Upper lobe of left lung (tissue), 6 donors: ENCODE measurements around the gene ASTN1. TPM values are rescaled to one million over a fixed set of nuclear protein-coding genes. Genes with fewer than 3 reads are reported as not detected.

Experiments
- ATAC-seq, 2 donors: fragments of 200-7000 bp; cut with Tn5 transposase; one replicate each; pipeline ENCODE4 v1.9.1; 2022; ENCODE audit warnings: mild to moderate bottlenecking in 2 of 2, moderate library complexity in 2 of 2; ENCODE audit not compliant: low FRiP score in 2 of 2
- DNase-seq, 2 donors: peaks; one replicate each; pipeline ENCODE4 v3.0.0-alpha.2; 2019 to 2020
- H3K27ac ChIP-seq, 4 donors: fragments of 200-600 bp; sonication (generic); one replicate each; pipeline ENCODE4 v1.5.1; 2016 to 2019
- H3K27me3 ChIP-seq, 4 donors: fragments of 200-600 bp; sonication (generic); one replicate each; pipeline ENCODE4 v1.5.1; 2017 to 2019
- H3K36me3 ChIP-seq, 4 donors: fragments of 200-600 bp; sonication (generic); one replicate each; pipeline ENCODE4 v1.5.1; 2016 to 2019
- H3K4me1 ChIP-seq, 4 donors: fragments of 200-600 bp; sonication (generic); one replicate each; pipeline ENCODE4 v1.5.1; 2018 to 2019
- H3K4me3 ChIP-seq, 4 donors: fragments of 200-600 bp; sonication (generic); one replicate each; pipeline ENCODE4 v1.5.1; 2017 to 2019; ENCODE audit warnings: mild to moderate bottlenecking in 2 of 4, moderate library complexity in 1 of 4
- H3K9me3 ChIP-seq, 4 donors: fragments of 200-600 bp; sonication (generic); one replicate each; pipeline ENCODE4 v1.5.1; 2018 to 2019
- CTCF ChIP-seq, 6 experiments: fragments of 450-650 bp in 4 of 6; fragments of 200-600 bp in 2 of 6; sonication (generic) in 2 of 6; IDR thresholded peaks; one replicate each; pipeline ENCODE4 v1.5.1; 2016 to 2019; ENCODE audit warnings: antibody characterized with exemption in 6 of 6
- EP300 ChIP-seq, 4 donors: sonication (generic); formaldehyde crosslinking; IDR thresholded peaks; one replicate each; pipeline ENCODE4 v1.5.1; 2017; ENCODE audit warnings: antibody characterized with exemption in 4 of 4, control low read depth in 2 of 4
- POLR2A ChIP-seq, 4 donors: fragments of 450-650 bp; IDR thresholded peaks; one replicate each; pipeline ENCODE4 v1.5.1; 2016 to 2017; ENCODE audit warnings: antibody characterized with exemption in 4 of 4, mild to moderate bottlenecking in 2 of 4
- POLR2AphosphoS5 ChIP-seq, 2 donors: sonication (generic); formaldehyde crosslinking; IDR thresholded peaks; one replicate each; pipeline ENCODE4 v1.5.1; 2017; ENCODE audit warnings: antibody characterized with exemption in 2 of 2
- WGBS, 2 donors: methylation state at CpG; one replicate each; pipeline ENCODE4 v1.1.5; 2017 to 2018; 5-methylcytosine and 5-hydroxymethylcytosine counted together
- total RNA-seq, 6 donors: library from RNA; depleted of rRNA in 4 of 6; stranded (reverse); fragments of >200 nt in 4 of 6; gene quantifications; one replicate each; pipeline versions ENCODE4 v1.1.0 to v1.2.1, GENCODE V29; 2016 to 2021
- donor health status: DM: no; HTN: no; CAD: no; lungs with moderate emphysema.
- donor health status: DM: no; HTN: yes; CAD: no; lungs with severe emphysema.

Gene ASTN1
- total RNA-seq, 6 donors from 2014 or later: 0.15 to 1.0 (median 0.32) TPM; not detected in 2

- ATAC-seq (no peak), DNase-seq (no peak)
- WGBS, 2 donors: 67 to 72% methylated on average over 2 of the region's 2 CpGs
- no peak for TF ChIP-seq POLR2A (IDR thresholded peaks at IDR 0.05)
- no peak for TF ChIP-seq EP300 (IDR thresholded peaks at IDR 0.05)
- Histone ChIP-seq H3K27me3 (no peaks in the 10 kb centered on the region), H3K27ac (no peak overlapping the region), H3K9me3 (no peaks in the 10 kb centered on the region), H3K36me3 (no peaks in the 10 kb centered on the region), H3K4me3 (no peak overlapping the region), H3K4me1 (no peaks in the 10 kb centered on the region)
Observed at GRCh38 chr1:176885751-176886150, 278.8 kb downstream of the ASTN1 start.

- Histone ChIP-seq H3K4me3 (no peak overlapping the region), H3K27ac (no peak overlapping the region), H3K27me3 (no peaks in the 10 kb centered on the region), H3K9me3 (no peaks in the 10 kb centered on the region), H3K4me1 (no peaks in the 10 kb centered on the region), H3K36me3 (no peaks in the 10 kb centered on the region)
- TF ChIP-seq POLR2A (IDR thresholded peaks at IDR 0.05) (no peak), CTCF (IDR thresholded peaks at IDR 0.05) (no peak), POLR2AphosphoS5 (IDR thresholded peaks at IDR 0.05) (no peak), EP300 (IDR thresholded peaks at IDR 0.05) (no peak)
- 69 to 75% methylated on average over 3 of the region's 3 CpGs for WGBS, 2 donors
- DNase-seq: no peak
- no peak for ATAC-seq
Observed at GRCh38 chr1:176885341-176885740, 279.2 kb downstream of the ASTN1 start.

GRCh38 chr1:176884911-176885310 is 279.6 kb downstream of the ASTN1 start:
- H3K36me3 ChIP-seq: no peaks in the 10 kb centered on the region
- H3K27ac ChIP-seq: no peak overlapping the region
- no peaks in the 10 kb centered on the region for H3K9me3 ChIP-seq
- H3K27me3 ChIP-seq: no peaks in the 10 kb centered on the region
- TF ChIP-seq POLR2AphosphoS5 (IDR thresholded peaks at IDR 0.05): no peak
- TF ChIP-seq CTCF (IDR thresholded peaks at IDR 0.05): no peak
- no peak for TF ChIP-seq POLR2A (IDR thresholded peaks at IDR 0.05)
- no peak for TF ChIP-seq EP300 (IDR thresholded peaks at IDR 0.05)
- ATAC-seq (no peak), DNase-seq (no peak)
- H3K4me3 ChIP-seq: no peak overlapping the region
- no peaks in the 10 kb centered on the region for H3K4me1 ChIP-seq
- 63 to 78% methylated on average over 1 of the region's 1 CpG for WGBS, 2 donors

- Histone ChIP-seq H3K27ac (no peak overlapping the region), H3K27me3 (no peaks in the 10 kb centered on the region), H3K36me3 (no peaks in the 10 kb centered on the region), H3K4me1 (no peaks in the 10 kb centered on the region), H3K4me3 (no peak overlapping the region), H3K9me3 (no peaks in the 10 kb centered on the region)
- no peak for TF ChIP-seq CTCF (IDR thresholded peaks at IDR 0.05)
- no peak for TF ChIP-seq POLR2A (IDR thresholded peaks at IDR 0.05)
- no peak for TF ChIP-seq POLR2AphosphoS5 (IDR thresholded peaks at IDR 0.05)
- TF ChIP-seq EP300 (IDR thresholded peaks at IDR 0.05): no peak
- no peak for DNase-seq
- 61% methylated on average over 4 of the region's 4 CpGs; no CpG with 5 or more reads in 1 of the 2 donors for WGBS, 2 donors
- ATAC-seq: no peak
Observed at GRCh38 chr1:176884286-176884685, 280.2 kb downstream of the ASTN1 start.

GRCh38 chr1:176880955-176881595 is 283.4 kb downstream of the ASTN1 start:
- no peaks in the 10 kb centered on the region for H3K4me1 ChIP-seq
- H3K27ac ChIP-seq: no peak overlapping the region
- peak in 1 of 2 donors; percentile 76 for ATAC-seq
- no peak overlapping the region for H3K4me3 ChIP-seq
- no peaks in the 10 kb centered on the region for H3K27me3 ChIP-seq
- no peak for TF ChIP-seq POLR2A (IDR thresholded peaks at IDR 0.05)
- TF ChIP-seq CTCF (IDR thresholded peaks at IDR 0.05): peak; percentile 17 to 79 (median 68)
- WGBS, 2 donors: 11 to 18% methylated on average over 9 of the region's 9 CpGs
- H3K36me3 ChIP-seq: no peaks in the 10 kb centered on the region
- no peaks in the 10 kb centered on the region for H3K9me3 ChIP-seq
- DNase-seq: peak in 1 of 2 donors; percentile 55
